Spleen (tissue), 11 donors: ENCODE results near the gene PIGB. TPM values are rescaled to one million over a fixed set of nuclear protein-coding genes. Genes with fewer than 3 reads are reported as not detected.
A peak's percentile ranks its signal among the peaks of the same experiment; 100 is the strongest.
"Not testable (repeated sequence)": the region's sequence is repeated elsewhere in the genome, so short reads cannot be mapped to it uniquely, and the experiment has no call there.

ENCODE experiments used
- DNase-seq: peaks from one replicate; pipeline ENCODE4 v3.0.0-alpha.2; 2020
- H3K27ac ChIP-seq, 8 donors: fragments of 200-600 bp; sonication (generic) in 7 of 8; 1 replicate in 4 of 8; 2 replicates in 4 of 8; pipeline versions ENCODE4 v1.5.0 to v1.8.0; 2016 to 2021; ENCODE audit warnings: inconsistent platforms in 4 of 8, mild to moderate bottlenecking in 4 of 8, moderate library complexity in 1 of 8
- H3K27me3 ChIP-seq, 7 donors: fragments of 200-600 bp; sonication (generic) in 6 of 7; replicated peaks in 1 of 7; 1 replicate in 4 of 7; 2 replicates in 3 of 7; pipeline versions ENCODE4 v1.5.0 to v1.8.0; 2016 to 2021; ENCODE audit warnings: inconsistent platforms in 3 of 7, mild to moderate bottlenecking in 1 of 7
- H3K36me3 ChIP-seq, 6 donors: fragments of 200-600 bp; sonication (generic) in 5 of 6; 1 replicate in 4 of 6; 2 replicates in 2 of 6; pipeline versions ENCODE4 v1.5.0 to v1.8.0; 2016 to 2021; ENCODE audit warnings: inconsistent platforms in 2 of 6
- H3K4me1 ChIP-seq, 6 donors: fragments of 200-600 bp; sonication (generic) in 5 of 6; 1 replicate in 3 of 6; 2 replicates in 3 of 6; pipeline versions ENCODE4 v1.5.0 to v1.8.0; 2016 to 2021; ENCODE audit warnings: inconsistent platforms in 3 of 6
- H3K4me3 ChIP-seq, 8 donors: fragments of 200-600 bp; sonication (generic) in 7 of 8; 1 replicate in 4 of 8; 2 replicates in 4 of 8; pipeline versions ENCODE4 v1.5.0 to v1.8.0; 2016 to 2021; ENCODE audit warnings: inconsistent platforms in 4 of 8, mild to moderate bottlenecking in 4 of 8, moderate library complexity in 2 of 8
- H3K9me3 ChIP-seq, 8 donors: fragments of 200-600 bp; sonication (generic) in 7 of 8; 1 replicate in 4 of 8; 2 replicates in 4 of 8; pipeline versions ENCODE4 v1.5.0 to v1.8.0; 2016 to 2021; ENCODE audit warnings: inconsistent platforms in 4 of 8
- POLR2A ChIP-seq, 3 donors: fragments of 450-650 bp; IDR thresholded peaks; one replicate each; pipeline ENCODE4 v1.5.1; 2017; ENCODE audit warnings: antibody characterized with exemption in 3 of 3, mild to moderate bottlenecking in 1 of 3
- POLR2AphosphoS5 ChIP-seq, 3 donors: sonication (generic); formaldehyde crosslinking; IDR thresholded peaks; one replicate each; pipeline ENCODE4 v1.5.1; 2017; ENCODE audit warnings: antibody characterized with exemption in 3 of 3
- WGBS, 5 donors: extraction: QIAGEN DNeasy Blood & Tissue Kit in 3 of 5; methylation state at CpG; one replicate each; pipeline versions ENCODE4 v1.1.5 to v1.1.7; 2013 to 2018; 5-methylcytosine and 5-hydroxymethylcytosine counted together
- intact Hi-C: fragments of 100-400 bp; cut with DNase I; formaldehyde crosslinking; loops from one replicate; pipeline ENCODE4 v1.15.0; 2023; ENCODE audit warnings: low total_unique reads
- polyA plus RNA-seq, 3 donors: library from polyadenylated mRNA; stranded (reverse); fragments of 200-250 nt; gene quantifications; one replicate each; pipeline ENCODE4 v1.2.1, GENCODE V29; 2013
- total RNA-seq, 7 donors: library from RNA; depleted of rRNA in 3 of 7; stranded (reverse); fragments of >200 nt in 3 of 7; fragmentation: NEBNext Ultra II Directional in 4 of 7; extraction: Animal tissue kit (Norgen Biotek cat#: 25700) in 4 of 7; gene quantifications; one replicate each; pipeline versions ENCODE4 v1.1.0 to v1.2.1, GENCODE V29; 2016 to 2021
- TF ChIP-seq, protein P1 (sequence below), 11 experiments: fragments of 200-600 bp in 7 of 11; fragments of 450-650 bp in 4 of 11; sonication (generic) in 4 of 11; IDR thresholded peaks in 8 of 11; conservative IDR thresholded peaks in 3 of 11; 1 replicate in 7 of 11; 2 replicates in 4 of 11; pipeline versions ENCODE4 v1.4.0 to v1.8.0; 2016 to 2021; ENCODE audit warnings: antibody characterized with exemption in 11 of 11, inconsistent platforms in 4 of 11, mild to moderate bottlenecking in 1 of 11
- donor health status: healthy with polysubstance abuse.
- donor health status: DM: no; HTN: no; CAD: no; lungs with moderate emphysema.
- donor health status: DM: no; HTN: no; CAD: no.
- donor health status: Bipolar disorder and iron deficiency.
- donor health status: healthy.
- donor health status: DM: no; HTN: no; CAD: no.
- donor health status: DM: yes; HTN: yes; CAD: no.

Gene PIGB
- total and polyA plus RNA-seq, 10 donors: 13.5 to 37.5 (median 23.2) TPM

DNA sequence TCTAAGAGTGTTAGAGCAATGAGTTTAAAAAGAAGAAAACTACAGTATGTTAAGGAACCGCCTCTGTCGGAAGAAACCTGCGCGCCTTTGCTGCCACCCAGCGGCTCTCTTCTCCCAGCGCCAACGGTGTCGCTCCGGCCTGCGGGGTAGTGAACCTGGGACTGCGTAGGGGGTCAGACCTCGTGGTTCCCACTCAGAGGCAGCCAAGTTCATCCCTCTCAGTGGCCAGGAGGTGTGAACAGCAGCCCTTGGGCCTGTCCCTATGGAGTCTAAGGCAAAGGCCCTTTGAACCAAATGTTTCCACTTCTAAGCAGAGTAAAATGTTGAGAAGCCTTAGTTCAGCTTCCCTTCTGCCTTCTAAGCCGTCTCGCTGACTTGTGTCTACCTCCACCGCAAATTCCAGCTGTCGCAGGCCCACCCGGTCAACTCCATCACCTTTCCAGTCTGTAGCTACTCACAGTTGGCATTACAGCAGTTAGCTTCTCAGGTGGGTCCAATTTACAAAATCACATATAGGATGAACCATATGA lies 28.4 kb upstream of the PIGB start:
- intact Hi-C loops: loop anchor here (2.0 to 10.0 kb wide), 2 partner anchors 74 to 144 kb away; no protein-coding TSS in a partner anchor
- Histone ChIP-seq H3K4me1 (peaks cover 0 to 60% (median 32%) of the 10 kb centered on the region in 6 donors), H3K27ac (peak overlapping the region; percentile 79 to 98 (median 94)), H3K27me3 (no peaks in the 10 kb centered on the region), H3K4me3 (peak overlapping the region; percentile 58 to 96 (median 86)), H3K36me3 (no peaks in the 10 kb centered on the region), H3K9me3 (no peaks in the 10 kb centered on the region)
- WGBS, 5 donors: 21 to 27% (median 22%) methylated on average over 17 of the region's 17 CpGs
- TF ChIP-seq, protein P1, sequence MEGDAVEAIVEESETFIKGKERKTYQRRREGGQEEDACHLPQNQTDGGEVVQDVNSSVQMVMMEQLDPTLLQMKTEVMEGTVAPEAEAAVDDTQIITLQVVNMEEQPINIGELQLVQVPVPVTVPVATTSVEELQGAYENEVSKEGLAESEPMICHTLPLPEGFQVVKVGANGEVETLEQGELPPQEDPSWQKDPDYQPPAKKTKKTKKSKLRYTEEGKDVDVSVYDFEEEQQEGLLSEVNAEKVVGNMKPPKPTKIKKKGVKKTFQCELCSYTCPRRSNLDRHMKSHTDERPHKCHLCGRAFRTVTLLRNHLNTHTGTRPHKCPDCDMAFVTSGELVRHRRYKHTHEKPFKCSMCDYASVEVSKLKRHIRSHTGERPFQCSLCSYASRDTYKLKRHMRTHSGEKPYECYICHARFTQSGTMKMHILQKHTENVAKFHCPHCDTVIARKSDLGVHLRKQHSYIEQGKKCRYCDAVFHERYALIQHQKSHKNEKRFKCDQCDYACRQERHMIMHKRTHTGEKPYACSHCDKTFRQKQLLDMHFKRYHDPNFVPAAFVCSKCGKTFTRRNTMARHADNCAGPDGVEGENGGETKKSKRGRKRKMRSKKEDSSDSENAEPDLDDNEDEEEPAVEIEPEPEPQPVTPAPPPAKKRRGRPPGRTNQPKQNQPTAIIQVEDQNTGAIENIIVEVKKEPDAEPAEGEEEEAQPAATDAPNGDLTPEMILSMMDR (IDR thresholded peaks at IDR 0.05 in 8 of 11, conservative IDR thresholded peaks at IDR 0.05 in 3 of 11): peak; percentile 80 to 95 (median 91)
- TF ChIP-seq POLR2A (IDR thresholded peaks at IDR 0.05) (no peak), POLR2AphosphoS5 (IDR thresholded peaks at IDR 0.05) (peak in 2 of 3 donors; percentile 23 to 47)
- peak; percentile 97 for DNase-seq

DNA sequence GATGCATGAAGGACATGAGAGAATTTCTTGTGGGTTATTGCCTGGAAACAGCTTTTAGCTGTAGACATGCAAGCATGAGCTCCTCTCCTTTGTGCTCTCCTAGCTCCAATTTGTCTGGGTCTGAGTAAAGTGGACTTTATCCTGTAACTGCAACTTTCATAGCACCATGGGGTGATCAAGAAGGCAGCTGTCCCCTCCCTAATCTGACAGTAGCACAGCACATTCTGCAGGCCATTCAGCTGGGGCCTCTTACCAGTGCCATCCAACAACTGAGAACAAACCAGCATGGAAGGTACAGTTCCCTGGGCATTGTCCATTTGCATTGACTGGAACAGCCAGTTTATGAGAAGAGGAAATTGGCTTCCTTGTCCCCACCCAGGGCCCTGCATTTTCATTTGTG lies 21.7 kb upstream of the PIGB start:
- no peak for DNase-seq
- Histone ChIP-seq H3K4me3 (no peak overlapping the region), H3K4me1 (peaks cover 0 to 5% (median 0%) of the 10 kb centered on the region in 6 donors), H3K36me3 (no peaks in the 10 kb centered on the region), H3K27me3 (no peaks in the 10 kb centered on the region), H3K27ac (no peak overlapping the region), H3K9me3 (no peaks in the 10 kb centered on the region)
- TF ChIP-seq, protein P1 (IDR thresholded peaks at IDR 0.05 in 8 of 11, conservative IDR thresholded peaks at IDR 0.05 in 3 of 11): no peak
- TF ChIP-seq POLR2AphosphoS5 (IDR thresholded peaks at IDR 0.05) (no peak), POLR2A (IDR thresholded peaks at IDR 0.05) (no peak)
- intact Hi-C loops: loop anchor here (10.0 kb wide), 1 partner anchor 137 kb away; no protein-coding TSS in a partner anchor

DNA sequence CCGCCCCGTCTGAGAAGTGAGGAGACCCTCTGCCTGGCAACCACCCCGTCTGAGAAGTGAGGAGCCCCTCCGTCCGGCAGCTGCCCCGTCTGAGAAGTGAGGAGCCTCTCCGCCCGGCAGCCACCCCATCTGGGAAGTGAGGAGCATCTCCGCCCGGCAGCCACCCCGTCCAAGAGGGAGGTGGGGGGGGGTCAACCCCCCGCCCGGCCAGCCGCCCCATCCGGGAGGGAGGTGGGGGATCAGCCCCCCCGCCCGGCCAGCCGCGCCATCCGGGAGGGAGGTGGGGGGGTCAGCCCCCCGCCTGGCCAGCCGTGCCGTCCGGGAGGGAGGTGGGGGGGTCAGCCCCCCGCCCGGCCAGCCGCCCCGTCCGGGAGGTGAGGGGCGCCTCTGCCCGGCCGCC lies 16.2 kb upstream of the PIGB start:
- intact Hi-C loops, H3K27me3 ChIP-seq, DNase-seq, H3K27ac ChIP-seq, H3K9me3 ChIP-seq, H3K4me3 ChIP-seq, H3K4me1 ChIP-seq: not testable (repeated sequence)
- 98 to 100% (median 100%) methylated on average over 2 to 22 of the region's 32 CpGs; no CpG with 5 or more reads in 2 of the 5 donors for WGBS, 5 donors
- H3K36me3 ChIP-seq: peaks cover 0 to 28% (median 10%) of the 10 kb centered on the region in 6 donors

DNA sequence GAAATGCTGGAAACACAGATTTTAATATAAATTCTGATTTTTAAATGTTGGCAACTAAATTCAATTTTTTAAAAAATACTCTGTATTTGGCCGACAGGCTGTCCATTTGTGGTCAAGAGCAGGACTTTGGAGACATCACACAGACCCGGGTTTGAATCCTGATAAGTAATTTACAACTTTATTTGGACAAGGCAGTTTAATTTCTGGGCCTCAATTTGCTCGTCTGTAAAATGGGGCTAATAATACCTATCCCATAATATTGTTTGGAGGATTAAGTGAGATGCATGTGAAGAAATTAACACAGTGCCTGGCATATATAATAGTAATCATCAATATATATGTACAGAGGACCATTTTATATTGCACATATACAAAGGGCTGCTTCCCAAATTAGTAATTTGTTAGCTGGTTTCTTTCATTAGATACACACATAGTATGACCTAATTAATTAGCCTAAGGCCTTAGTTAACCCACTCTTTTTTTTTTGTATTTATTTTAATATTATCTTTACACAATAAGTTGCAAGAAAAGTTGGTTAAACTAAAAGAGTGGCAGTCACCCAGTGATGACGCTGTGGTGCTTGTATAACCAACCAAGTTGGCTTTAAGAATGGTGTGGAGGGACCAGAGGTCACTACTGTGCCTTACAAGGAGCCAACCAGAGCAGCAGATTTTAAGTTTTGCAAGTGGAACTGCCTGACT lies 665 bp downstream of the PIGB start:
- 38 to 59% (median 42%) methylated on average over 4 of the region's 4 CpGs for WGBS, 5 donors
- Histone ChIP-seq H3K27me3 (no peaks in the 10 kb centered on the region), H3K4me3 (peak overlapping the region; percentile 53 to 87 (median 66)), H3K9me3 (no peaks in the 10 kb centered on the region), H3K27ac (peak overlapping the region; percentile 94 to 98 (median 96)), H3K4me1 (peaks cover 29 to 94% (median 71%) of the 10 kb centered on the region in 6 donors), H3K36me3 (peaks cover 0 to 17% (median 0%) of the 10 kb centered on the region in 6 donors)
- DNase-seq: no peak
- TF ChIP-seq POLR2A (IDR thresholded peaks at IDR 0.05) (no peak), POLR2AphosphoS5 (IDR thresholded peaks at IDR 0.05) (no peak)
- TF ChIP-seq, protein P1 (IDR thresholded peaks at IDR 0.05 in 8 of 11, conservative IDR thresholded peaks at IDR 0.05 in 3 of 11): no peak
- intact Hi-C loops: loop anchor here (10.0 kb wide), 1 partner anchor 85 kb away; the partner anchor contains the start of genes CCPG1 and PIERCE2
